GM18867 (cell line): ENCODE results near the gene IL1A.
"Not testable (repeated sequence)": the region's sequence is repeated elsewhere in the genome, so short reads cannot be mapped to it uniquely, and the experiment has no call there.

ENCODE experiments used
- ATAC-seq: cut with Tn5 transposase; IDR thresholded peaks from one replicate; pipeline ENCODE4 v1.9.1; 2021; ENCODE audit warnings: mild to moderate bottlenecking, moderate library complexity; ENCODE audit not compliant: unreplicated experiment

The IL1A gene, protein sequence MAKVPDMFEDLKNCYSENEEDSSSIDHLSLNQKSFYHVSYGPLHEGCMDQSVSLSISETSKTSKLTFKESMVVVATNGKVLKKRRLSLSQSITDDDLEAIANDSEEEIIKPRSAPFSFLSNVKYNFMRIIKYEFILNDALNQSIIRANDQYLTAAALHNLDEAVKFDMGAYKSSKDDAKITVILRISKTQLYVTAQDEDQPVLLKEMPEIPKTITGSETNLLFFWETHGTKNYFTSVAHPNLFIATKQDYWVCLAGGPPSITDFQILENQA

DNA sequence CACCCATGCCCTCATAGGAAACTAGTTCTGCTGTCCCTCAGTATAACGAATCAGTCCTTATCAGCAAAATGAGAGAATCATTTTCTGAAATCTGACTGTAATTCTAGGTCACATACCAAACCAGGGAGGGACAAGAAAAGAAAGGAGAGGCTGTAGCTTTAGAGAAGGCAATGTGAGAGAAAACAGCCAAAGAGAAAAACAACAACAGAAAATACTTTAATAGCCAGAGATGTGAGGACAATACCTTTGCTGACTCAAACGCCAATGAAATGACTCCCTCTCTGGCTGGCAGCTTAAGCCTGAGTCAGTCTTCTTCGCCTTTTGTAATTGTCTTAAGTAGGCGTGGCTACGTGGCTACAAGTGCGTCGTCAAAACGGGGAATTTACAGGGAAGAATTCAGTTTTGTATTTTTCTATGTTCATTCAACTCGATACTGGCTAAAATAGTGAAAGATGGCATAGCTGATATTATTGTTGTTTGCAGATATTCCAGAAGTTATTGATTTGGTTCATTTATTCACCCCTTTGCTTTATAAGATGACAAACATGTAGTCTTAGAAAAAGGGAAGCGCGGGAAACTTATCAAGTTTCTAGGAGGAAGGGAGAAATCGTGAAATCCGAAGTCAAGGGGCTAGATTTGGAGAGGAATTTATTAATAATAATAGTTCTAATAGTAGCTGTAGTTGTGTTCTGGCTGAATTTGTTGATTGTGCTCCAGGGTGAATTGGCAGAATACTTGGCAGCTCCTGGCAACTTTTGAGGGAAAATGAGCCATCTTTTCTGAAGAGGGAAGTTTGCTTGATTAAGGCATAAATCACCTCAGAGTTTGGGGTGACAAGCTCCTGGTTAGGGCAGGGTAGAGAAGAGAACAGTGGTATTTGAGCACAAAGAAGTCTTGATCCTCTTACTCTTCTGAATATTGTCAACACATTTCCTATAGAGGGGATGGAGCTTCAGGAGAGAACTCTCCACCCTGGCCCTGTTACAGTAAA is at the start of gene IL1A:
TSS of gene IL1A (minus strand) at position 295 of the 991 bp plus-strand sequence. CDS start 723 bp downstream, outside the sequence.
- ATAC-seq = no peak

DNA sequence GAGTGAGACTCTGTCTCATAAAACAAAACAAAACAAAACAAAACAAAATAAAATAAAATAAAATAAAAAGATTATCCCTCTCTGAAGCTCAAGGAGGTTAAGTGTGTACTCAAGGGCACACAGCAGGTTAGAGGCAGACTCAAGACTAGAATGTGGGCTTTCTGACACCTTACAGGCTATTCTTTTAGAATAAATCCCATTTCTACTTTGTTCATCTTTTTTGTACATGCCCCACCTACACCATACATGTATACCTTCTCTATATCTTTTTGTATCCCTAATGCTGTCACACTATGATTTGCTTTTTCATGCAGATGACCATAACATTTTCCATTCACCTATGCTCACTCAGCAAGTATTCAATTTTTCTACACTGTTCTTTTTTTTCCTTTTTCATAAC is 49.7 kb upstream of the IL1A start:
- no peak for ATAC-seq

DNA sequence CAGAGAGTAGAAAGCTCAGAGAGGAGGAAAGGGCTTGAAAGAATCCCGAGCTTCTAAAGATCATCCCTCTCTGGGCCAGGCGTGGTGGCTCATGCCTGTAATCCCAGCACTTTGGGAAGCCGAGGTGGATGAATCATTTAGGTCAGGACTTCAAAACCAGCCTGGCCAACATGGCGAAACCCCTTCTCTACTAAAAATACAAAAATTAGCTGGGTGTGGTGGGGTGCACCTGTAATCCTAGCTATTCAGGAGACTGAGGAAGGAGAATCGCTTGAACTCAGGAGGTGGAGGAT is 49.3 kb upstream of the IL1A start:
- ATAC-seq = not testable (repeated sequence)

DNA sequence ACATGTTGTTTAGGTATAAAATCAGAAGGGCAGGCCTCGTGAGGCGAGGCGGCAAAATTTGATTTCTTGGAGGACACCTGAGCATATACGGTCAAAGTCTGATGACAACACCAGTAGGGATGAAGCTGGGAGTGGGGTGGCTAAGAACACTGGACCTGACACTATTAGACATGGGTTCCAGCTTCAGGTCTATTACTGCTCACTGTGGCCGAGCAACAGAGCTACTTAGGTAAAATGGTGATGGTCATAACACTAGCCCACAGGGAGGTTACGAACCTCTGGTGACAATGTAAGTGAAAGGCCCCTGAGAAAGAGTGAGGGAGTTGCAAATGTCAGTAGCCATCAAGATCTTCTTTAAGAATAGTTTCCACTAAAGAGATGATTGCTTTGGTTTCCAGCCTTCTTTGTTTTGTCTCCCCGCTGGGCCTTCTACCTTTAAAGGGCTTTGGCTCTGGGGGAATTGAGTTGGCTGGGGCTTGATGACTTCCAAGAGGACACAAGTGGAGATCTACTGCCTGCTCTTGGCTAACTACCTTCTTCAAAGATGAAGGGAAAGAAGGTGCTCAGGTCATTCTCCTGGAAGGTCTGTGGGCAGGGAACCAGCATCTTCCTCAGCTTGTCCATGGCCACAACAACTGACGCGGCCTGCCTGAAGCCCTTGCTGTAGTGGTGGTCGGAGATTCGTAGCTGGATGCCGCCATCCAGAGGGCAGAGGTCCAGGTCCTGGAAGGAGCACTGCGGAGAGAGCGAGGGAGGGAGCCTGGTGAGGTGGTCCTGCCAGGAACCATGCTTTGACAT is 48.7 kb upstream of the IL1A start:
- ATAC-seq = no peak

DNA sequence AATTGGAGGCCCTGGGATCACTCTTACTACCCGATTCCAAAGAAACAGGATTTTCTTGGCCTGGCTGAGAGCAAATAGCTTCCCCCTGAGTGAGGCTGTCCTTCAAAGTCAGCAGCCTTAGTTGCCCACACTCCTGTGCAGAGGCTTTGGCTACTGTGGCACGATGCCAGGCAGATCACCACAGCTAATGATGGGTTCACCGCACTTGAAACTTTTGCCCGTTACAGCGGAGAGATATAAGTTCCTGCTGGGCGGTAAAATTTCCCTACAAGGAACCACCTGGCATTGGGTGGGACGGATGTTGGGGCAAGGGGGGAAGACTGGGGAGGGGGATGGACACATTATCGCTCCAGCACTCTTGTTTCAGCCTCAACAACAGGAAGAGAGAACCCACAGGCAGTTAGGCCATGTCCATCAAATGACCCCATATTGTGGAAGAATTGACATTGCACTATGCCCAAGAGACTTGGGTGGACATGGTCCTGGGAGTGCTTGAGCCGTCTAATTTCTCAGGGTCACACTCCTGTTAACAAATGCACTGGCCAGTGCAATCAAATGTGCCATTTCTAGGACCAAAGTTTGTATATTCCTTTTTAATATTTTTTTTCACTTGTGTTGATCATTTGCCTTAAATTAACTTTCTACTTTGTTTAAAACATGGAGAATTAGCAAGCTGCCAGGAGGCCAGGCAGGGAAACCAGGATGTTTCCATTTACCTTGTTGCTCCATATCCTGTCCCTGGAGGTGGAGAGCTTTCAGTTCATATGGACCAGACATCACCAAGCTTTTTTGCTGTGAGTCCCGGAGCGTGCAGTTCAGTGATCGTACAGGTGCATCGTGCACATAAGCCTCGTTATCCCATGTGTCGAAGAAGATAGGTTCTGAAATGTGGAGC is 47.9 kb upstream of the IL1A start:
- no peak for ATAC-seq

DNA sequence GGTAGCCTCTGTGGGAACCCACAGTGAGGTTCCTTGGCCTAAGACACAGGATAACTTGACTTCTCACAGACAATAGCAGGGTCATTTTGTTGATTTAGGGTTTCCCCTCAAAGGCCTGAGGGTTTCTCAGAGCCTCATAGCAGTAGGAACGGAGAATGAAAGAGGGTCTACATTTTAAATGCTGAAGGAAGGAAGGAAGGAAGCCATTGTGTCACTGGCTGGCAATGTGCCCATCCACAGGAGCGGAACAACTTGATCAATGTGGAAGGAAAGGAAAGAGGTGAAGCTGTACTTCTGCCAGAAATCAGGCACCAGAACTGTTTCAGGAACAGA is 47.2 kb upstream of the IL1A start:
- no peak for ATAC-seq

DNA sequence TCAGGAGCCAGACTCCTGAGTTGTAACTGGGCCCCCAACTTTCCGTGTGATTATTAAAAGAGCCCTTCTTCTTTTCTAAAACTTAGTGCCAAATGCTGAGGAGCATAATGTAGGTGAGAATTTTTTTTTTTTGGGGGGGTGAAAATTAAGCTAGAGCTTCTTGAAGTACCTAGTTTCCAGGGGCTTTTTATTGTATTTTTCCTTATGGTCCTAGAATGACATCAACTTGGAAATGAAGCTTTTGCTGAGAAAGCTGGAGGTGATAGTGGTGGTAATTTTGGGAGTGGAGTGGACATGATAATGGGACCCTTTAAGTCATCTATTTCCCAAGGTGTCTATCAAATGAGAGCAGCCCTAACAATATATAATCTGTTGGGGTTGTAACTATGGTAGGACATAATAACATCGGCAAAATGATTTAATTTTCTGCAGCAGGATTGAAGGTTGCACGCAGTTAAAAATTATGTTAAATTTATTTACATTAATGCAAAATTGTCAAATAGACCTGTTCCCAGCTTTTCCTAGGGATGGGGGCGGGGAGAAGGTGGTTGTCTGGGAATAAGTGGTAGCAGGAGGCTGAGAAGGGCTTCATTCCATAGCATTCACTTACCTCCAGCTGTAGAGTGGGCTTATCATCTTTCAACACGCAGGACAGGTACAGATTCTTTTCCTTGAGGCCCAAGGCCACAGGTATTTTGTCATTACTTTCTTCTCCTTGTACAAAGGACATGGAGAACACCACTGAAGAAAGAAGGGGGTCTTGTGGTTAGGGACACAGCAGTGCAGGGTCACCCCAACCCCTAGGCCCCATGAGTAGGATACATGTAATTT is 46.6 kb upstream of the IL1A start:
- ATAC-seq = no peak

DNA sequence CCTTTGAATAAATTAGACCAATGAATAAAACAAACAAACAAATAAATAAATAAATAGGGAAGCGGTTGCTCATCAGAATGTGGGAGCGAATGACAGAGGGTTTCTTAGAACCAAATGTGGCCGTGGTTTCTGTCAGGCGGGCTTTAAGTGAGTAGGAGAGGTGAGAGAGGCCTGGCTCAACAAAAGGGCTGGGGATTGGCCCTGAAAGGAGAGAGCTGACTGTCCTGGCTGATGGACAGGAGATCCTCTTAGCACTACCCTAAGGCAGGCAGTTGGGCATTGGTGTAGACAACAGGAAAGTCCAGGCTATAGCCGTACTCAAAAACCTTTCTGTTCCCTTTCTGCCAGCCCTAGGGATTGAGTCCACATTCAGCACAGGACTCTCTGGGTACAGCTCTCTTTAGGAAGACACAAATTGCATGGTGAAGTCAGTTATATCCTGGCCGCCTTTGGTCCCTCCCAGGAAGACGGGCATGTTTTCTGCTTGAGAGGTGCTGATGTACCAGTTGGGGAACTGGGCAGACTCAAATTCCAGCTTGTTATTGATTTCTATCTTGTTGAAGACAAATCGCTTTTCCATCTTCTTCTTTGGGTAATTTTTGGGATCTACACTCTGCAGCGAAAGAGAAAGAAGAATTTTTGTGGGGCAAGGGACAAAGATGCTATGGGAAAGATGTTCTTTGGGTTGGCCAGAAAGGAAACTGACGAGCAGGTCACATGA is 45.8 kb upstream of the IL1A start:
- ATAC-seq = no peak

DNA sequence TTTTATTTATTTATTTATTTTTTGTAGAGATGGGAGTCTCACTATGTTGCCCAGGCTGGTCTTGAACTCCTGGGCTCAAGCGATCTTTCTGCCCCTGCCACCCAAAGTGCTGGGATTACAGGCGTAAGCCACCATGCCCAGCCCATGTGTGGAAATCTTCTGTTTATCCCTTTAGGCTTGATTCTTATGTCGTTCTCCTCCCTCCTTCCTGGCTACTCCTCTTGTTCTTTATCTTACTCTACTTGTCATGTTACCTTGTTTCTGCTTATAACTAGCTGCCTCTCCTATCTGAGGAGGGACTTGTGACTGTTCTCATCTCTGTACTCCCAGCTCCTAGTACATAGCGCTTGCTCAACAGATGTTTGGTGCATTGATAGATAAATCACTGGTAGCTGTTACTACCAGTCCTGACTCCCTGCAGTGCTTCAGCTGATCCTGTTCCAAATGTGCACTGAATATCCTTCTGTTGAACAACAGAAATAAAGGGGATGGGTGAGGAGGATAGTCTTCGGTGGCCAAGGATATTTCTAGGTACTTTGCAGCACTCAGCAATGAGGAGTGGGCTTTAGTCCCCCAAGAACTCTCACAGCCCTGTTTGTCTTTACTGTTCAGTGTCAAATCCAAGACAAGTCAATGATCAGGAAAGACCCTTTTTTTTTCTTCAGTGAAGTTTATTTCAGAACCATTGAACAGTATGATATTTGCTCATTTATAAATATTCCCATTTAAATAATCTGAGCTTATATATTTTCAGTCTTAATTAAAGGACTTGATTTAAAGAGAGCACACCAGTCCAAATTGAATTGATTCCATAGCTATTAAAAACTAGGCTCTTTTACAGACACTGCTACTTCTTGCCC is 45.0 kb upstream of the IL1A start:
- ATAC-seq = no peak

DNA sequence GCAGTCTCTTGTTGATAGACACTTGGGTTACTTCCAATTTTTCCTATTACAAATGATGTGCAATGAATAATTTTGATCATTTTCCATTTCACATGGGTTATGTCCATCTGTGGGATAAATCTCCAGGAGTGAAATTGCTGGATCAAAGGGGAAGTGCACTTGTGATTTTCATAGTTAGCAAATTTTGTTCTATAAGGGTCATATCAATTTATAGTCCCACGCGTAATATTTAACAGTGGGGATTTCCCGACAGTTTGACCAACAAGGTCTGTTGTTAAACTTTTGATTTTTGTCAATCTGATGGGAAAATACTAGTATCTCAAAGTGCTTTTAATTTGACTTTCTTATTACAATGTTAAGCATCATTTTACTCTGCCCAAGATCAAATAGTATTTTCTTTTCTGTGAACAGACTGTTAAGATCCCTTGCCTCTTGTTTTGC is 44.0 kb upstream of the IL1A start:
- ATAC-seq = no peak

DNA sequence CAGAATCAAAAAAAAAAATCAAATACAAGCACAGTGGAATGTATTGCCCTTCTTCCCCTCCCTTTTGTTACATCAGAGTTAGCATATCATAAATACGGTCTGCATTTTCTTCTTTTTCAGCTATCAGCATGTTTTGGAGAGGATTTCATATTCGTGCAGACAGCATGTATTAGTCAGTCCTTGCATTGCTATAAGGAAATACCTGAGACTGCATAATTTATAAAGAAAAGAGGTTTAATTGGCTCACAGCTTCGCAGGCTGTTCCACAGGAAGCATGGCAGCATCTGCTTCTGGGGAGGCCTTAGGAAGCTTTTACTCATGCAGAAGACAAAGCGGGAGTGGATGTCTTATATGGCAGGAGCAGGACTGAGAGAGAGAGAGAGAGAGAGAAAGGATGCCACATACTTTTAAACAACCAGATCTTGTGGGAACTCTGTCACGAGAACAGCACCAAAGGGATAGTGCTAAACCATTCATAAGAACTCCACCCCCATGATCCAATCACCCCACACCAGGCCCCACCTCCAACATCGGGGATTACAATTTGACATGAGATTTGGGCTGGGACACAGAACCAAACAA is 43.4 kb upstream of the IL1A start:
- no peak for ATAC-seq

DNA sequence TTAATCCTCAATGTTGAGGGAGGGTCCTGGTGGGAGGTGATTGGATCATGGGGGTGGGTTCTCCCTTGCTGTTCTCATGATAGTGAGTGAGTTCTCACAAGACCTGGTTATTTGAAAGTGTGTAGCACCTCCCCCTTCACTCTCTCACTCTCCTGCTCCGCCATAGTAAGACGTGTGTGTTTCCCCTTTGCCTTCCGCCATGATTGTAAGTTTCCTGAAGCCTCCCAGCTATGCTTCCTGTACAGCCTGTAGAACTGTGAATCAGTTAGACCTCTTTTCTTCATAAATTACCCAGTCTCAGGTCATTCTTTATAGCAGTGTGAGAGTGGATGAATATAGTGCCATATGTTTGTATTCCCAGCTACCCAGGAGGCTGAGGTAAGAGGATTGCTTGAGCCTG is 42.7 kb upstream of the IL1A start:
- ATAC-seq = no peak

DNA sequence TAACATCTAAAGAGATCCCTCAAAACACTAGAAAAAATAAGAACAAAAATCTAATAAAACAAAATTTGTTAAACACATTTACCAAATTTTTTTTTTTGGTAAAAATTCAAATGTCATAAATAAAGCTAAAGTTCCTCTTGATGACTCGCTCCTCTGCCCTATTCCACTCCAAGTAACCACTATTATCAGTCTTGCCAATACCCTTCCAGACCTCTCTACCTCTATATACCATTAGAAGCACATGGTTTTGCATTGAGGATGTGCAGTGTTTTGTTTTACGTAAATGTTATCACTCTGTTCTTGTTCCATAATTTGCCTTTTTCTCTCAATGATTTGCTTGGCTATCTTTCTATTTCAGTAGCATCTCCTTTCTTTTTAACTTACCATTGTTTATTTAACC is 41.4 kb upstream of the IL1A start:
- ATAC-seq = no peak

DNA sequence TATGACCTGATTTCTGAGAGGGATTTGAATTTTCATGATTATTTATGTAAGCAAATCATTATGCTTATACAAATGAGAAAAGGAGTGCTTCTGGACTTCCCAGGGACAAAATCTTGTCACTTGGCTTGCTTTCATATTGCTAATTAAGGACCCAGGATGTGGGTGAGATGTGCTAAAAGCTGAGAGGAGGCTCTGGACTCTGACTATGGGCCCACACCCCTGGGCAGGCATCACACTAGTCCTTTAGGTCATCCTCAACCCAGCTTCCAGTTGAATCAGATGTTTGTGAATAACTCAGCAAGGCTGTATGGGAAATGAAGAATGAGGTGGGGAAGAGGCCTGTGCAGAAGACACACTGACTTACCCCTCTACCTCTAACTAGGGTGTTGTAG is 40.4 kb upstream of the IL1A start:
- no peak for ATAC-seq

DNA sequence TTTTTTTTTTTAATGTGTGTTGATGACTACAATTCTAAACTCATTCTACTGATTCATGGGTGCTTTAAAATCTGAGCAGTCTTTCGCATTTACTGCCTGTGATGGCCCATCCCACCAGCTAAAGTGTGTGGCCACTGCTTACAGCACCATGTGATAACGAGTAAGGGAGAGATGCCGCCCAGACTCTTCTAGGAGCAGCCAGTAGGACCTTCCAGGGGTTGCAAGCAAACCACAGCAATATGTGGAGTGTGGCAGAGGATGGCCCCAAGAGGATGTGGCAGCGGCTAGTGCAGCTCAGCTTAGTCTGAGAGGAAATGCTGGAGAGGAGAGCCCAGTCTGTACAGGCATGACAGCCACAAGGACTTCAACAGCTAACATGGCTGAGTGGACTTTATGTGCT is 37.4 kb upstream of the IL1A start:
- ATAC-seq = no peak

DNA sequence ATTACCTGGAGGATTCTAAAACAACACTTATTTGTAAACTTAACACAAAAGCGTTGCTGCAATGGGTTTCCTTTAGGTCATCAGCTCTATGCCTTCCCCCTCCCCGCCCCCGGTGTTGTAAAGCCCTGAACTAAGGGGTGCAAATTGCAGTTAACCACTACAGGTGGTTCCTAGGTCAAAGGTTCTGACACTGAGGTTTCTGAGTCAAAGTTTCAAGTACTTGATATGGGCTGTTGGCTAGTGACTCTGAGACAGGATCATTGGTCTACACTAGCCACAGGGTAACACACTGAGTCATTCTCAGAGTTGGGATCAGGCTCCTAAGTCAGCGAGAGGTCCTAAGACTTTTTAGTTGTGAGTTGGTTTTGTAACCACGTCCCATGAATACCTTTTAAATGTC is 36.8 kb upstream of the IL1A start:
- ATAC-seq = peak; percentile 87

DNA sequence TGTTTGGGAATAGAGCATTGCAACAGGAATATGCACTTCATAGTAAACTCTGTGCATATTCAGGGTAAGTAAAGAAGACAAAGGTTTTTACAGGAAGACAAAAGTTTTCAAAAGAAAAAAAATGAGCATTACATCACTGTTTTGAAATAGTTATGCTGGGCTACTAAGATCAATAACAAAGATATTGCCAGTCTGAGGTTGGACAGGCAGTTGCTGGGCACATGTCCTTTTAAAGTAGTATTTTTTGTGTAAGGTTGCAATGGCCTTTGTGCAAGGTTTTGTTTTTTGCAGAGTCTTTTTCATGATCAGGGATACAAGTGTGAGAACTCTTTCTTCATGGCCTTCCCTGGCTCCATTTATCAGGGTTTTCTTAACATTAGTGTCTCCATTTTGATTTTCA is 36.0 kb upstream of the IL1A start:
- ATAC-seq = no peak

DNA sequence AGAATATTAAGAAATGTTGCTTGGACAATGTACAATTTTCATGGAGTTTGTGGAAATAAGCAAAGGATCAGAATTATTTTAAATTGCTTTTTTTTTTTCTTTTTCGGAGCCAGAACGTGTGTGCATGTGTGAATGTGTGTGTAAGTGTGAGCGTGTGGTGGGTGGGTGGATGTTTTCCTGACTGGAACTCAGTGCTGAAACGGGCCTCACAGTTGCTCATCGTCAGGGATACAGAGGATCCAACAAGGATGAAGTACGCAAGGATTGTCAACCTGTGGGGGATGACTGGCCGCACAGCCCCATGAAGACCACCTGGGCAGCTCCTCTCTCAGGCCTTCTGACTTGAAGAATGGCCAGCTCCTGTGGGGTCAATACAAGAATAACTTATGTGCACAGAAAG is 34.8 kb upstream of the IL1A start:
- ATAC-seq = no peak
